Measurements from ENCODE around the gene LRRC53.

- TF ChIP-seq CTCF (IDR thresholded peaks at IDR 0.05) (no peak), EP300 (IDR thresholded peaks at IDR 0.05) (no peak)
Observed at GRCh38 chr1:74530892-74531291, 18.5 kb upstream of the LRRC53 start.

Data from tibial nerve (tissue), 4 donors.